ENCODE measurements around the gene CHML.

- TF ChIP-seq POLR2AphosphoS5 (IDR thresholded peaks at IDR 0.05; ENCODE audit: low read depth, low read length) (no peak), FOXP2 (optimal IDR thresholded peaks at IDR 0.05; ENCODE audit: borderline replicate concordance, extremely low read depth, extremely low read length, insufficient read depth) (no peak), REST (IDR thresholded peaks at IDR 0.05; ENCODE audit: insufficient read depth in 1 of 2, low read depth in 2 of 2, low read length in 2 of 2) (no peak), SIN3A (IDR thresholded peaks at IDR 0.05; ENCODE audit: borderline replicate concordance, insufficient read depth, low read length) (no peak), TAF1 (IDR thresholded peaks at IDR 0.05; ENCODE audit: borderline replicate concordance, insufficient read depth, low read length) (no peak)
Observed at GRCh38 chr1:241637046-241637590, 3.1 kb downstream of the CHML start.
